HG02973 (cell line): Measurements from ENCODE around the gene STAT1.

ENCODE experiments used
- ATAC-seq: cut with Tn5 transposase; IDR thresholded peaks from one replicate; pipeline ENCODE4 v1.9.1; 2021; ENCODE audit warnings: moderate library complexity; ENCODE audit not compliant: unreplicated experiment

The STAT1 gene

GRCh38 chr2:191013932-191014652, at the start of gene STAT1:
STAT1 (minus strand) TSS chr2:191014171; CDS start chr2:191010003, 4,168 bp downstream.
- peak; percentile 81 for ATAC-seq

DNA sequence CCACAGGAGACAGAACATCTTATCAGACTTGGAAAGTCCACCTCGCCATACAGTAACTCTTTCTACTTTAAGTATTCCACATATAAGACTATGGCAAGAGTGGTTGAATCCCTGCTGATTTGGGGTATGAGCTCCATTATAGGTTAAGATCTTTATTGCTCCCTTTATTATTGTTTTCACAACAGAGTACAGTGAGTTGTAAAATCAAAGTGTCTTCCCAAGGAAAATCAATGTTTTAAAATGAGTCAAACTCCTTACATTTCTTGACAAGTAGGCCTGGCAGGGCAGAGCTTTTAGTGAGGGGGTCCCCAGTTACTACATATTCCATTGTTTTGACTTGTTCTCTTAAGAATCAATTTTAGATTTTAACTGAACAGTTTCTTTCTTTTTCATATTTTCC, 49.6 kb upstream of the STAT1 start:
- ATAC-seq: no peak

DNA sequence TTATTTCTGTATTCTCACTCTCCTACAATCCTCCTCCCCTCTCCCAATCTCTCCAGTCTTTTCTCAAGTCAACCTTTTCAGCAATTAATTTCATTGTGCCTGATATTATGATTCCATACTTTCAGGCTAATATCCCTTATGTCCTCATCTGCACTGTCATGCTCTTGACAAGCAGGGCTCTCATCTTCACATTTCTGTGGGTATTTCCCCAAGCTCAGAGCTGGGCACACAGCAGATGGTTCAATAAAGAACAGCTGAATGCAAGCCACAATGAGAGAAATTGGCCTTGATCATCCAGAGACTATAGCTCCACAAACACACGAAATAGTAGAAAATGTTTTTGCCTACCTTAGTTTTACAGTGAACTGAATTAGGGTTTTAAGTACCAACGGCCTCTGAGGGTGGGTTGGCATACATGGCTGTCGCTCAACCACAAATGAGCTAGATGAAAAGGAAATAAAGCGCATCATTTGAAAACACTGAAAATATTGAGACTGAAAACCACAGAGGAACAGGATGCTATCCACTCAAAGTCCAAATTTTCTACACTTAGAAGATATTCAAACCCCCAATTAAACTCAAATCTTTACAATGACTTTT, 47.5 kb upstream of the STAT1 start:
- ATAC-seq: no peak

DNA sequence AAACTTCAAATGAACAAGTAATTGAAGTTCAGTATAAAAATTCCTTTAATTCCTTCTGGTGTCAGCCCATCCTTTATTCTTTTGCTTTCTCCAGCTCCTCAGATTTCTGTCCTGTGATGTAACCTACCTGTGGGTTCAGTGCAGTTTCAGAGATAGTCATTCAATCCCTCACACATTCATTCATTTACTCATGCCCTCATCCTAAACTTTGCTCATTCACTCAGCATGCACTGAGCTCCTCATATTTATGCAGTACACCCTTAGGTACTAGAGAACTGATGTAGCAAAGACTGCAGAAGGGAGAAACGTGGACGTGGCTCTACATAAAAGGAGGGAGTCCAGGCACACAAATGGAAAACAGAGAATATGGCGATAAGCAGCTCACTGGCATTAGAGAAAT, 45.3 kb upstream of the STAT1 start:
- ATAC-seq: no peak

DNA sequence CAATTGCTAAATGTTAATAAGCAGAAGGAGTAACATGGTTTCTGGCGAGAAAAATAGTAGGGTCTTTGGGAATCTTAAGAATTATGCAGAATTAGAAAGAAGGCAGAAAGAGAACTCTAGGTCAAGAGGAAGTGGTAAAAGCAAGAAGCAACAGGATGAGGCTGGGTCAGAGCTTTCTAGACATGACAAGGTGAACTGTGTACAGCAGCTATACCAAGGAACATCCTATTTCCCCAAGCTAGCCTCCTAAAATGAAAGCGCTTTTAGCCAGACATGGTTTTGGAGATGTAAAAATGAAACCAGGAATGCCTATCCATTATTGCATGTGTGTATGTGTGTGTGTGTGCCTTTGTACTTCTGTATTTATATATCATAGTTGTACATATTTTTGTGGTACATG, 42.3 kb upstream of the STAT1 start:
- ATAC-seq: no peak

GRCh38 chr2:191053256-191053655, 39.3 kb upstream of the STAT1 start:
- no peak for ATAC-seq

DNA sequence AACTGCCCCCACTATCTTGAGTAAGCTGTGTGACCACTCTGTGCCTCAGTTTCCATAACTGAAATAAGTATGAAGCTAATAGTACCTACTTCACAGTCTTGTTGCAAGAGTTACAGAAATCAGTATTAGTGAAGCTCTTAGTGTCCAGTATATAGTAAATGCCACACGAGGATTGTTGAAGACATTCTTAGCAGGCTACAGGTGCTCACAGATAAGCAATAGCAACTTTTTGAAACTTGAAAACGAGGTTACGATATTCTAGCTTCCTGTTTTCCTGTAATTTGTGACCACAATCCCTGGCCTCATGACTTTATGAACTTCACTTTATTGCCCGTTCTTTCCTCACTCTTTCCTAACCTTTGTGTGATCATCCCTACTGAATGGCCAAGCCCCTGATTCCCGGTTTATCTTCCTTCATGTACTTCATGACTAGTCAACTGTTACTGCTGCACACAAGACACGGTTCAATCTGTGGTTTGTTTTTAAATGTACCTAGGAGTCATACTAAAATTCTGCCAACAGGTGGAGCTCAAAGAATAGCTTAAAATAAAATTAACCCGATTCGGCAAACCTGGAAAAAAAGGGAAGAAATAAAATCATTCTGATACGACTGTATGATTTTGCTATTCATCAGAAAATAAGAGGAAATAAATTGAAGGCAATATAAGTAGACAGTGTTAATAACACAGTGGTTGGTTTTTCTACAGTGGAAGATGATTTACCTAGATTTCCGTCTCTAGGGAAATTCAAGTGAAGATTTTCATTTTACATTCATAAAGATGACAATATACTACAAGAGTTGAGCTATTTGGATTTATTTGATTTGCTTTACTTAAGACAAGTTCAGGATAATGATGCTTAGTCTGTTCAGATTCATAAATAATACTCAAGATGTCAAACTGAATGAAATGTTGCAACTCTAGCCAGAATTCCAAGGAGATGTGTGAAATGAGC, 38.1 kb upstream of the STAT1 start:
- no peak for ATAC-seq

GRCh38 chr2:191051177-191051576, 37.2 kb upstream of the STAT1 start:
- ATAC-seq: no peak

GRCh38 chr2:191050640-191050987, 36.6 kb upstream of the STAT1 start:
- no peak for ATAC-seq

DNA sequence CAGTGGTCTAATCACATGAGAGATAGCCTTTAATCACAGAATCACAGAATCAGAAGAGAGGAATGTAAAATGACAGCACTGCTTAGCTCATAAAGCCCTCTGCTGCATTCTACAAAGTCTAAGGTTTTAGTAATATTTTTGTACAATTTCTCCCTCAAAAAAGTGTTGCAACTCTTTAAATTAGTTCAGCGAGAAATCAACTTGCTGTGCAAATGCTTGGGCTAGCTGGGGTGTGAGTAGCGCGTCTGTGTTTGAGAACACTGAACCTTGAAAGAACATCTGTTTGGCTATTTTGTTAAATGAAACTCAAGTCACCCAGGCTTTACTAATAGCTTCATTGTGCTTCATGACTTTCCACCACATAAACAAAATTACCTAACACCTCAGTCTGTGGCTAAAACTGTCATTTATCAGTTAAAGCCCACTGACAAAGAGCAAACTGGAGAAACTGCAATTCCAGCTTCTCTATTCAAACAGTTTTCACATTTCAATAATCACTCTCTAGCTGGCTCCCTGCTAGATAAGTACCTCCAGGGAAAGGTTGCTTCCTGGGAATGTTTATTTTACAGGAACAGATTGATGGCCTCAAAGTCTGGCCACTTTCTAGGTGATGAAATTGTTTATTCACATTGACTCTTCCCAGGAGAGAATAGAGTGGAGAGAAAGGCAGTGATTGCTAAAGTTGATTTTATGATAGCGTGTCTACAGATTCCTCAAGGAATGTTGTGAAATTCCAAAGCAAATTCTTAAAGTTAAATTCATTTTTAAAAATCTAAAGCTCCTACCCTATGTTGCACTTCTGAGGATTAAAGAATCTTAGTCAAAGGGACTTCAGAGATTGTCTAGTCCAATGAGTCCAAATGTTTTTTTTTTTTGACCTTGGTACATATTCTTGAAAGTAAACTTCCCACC, 36.0 kb upstream of the STAT1 start:
- peak; percentile 74 for ATAC-seq

GRCh38 chr2:191048073-191048472, 34.1 kb upstream of the STAT1 start:
- ATAC-seq: no peak

GRCh38 chr2:191045141-191045540, 31.2 kb upstream of the STAT1 start:
- no peak for ATAC-seq

GRCh38 chr2:191043438-191043837, 29.5 kb upstream of the STAT1 start:
- ATAC-seq: no peak

DNA sequence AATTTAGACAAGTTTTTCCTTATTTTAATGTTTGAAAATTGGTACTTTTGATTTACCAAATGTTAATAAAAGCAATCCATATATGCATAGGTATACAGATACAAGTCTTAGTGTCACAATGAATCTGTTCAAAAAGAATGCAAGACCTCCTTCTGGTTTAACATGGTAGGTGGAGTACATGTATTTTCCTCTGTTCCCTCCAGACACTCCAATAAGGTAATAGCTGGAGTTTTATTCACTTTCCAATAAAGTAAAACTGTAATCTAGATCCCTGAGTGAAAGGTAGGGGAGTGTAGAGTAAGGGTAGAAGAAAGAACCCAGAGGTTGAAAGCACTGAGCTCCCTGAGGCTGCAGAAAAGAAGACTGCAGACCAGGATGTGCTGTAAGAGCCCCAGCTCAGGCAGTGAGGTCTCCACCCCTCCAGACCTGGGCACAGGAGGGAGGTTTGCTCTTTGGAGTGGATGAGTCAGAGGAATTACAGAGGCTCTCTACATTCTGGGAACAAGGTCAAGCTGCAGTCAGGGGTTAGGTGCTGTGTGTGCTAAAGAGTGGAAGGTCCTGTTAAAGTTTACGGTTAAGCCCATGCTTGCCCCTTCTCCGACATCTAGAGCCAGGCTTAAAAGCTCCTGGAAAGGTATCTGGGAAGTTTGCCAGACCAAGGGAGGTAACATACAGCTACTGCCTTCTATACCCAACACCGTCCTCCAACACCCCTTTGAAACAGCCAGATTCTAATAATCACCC, 27.6 kb upstream of the STAT1 start:
- no peak for ATAC-seq

DNA sequence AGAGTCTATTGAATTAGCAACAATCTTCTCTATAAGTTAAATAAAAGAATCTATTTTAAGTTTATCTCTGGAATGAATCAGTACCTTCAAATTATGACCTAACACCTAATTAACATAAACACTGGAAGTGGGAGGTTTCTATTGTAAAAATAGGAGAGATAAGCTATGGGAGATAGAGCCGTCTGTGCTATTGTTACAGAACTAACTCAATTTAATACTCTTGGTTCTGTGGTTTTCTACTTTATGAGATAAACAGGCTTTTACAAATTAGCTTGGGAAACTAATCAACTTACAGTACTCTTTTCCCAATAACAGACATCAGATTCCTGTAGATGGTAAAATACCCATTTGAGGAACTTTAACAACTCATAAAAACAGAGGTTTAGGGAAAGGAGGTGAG, 25.6 kb upstream of the STAT1 start:
- ATAC-seq: no peak

DNA sequence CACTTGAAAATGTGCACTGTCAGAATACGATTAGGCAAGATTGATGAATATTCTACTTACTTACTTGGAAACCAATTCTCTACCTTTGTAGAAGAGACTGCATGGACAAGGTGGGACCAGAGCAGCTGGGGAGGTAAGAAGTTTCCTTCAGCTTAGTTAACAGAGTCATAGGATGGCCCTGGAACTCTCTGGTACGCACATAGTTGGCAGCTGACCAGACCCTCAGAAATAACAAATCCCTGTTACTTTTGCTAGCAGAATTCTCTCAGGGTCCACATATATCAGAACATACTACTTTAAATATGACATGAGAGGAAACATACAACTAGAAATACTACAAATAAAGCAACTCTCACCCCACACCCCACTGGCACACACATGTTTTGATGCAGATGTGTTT, 24.8 kb upstream of the STAT1 start:
- ATAC-seq: no peak

GRCh38 chr2:191038241-191038725, 24.3 kb upstream of the STAT1 start:
- no peak for ATAC-seq

- ATAC-seq: no peak
Observed at GRCh38 chr2:191037351-191037750, 23.4 kb upstream of the STAT1 start.

DNA sequence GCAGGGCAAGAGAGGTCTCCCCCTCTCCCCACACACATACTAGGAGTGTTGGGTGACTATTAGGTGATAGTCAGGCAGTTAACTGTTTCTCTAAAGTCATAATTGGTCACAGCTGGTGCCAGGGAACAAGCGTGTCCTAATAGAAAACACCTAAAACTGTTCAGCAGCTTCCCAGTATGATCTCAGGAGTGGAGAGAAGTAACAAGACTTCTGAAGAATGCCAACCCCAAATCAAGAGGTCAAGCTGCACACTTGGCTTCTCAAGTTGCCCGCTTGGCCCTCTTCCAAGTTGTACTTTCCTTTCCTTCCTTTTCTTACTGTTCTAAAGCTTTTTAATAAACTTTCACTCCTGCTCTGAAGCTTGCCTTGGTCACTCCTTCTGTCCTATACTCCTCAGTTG, 22.4 kb upstream of the STAT1 start:
- ATAC-seq: no peak
